Measurements from ENCODE around the gene TMEM89. TPM values are rescaled to one million over a fixed set of nuclear protein-coding genes. Genes with fewer than 3 reads are reported as not detected.

The TMEM89 gene
- total RNA-seq, 4 donors from 2014 or later = not detected

DNA sequence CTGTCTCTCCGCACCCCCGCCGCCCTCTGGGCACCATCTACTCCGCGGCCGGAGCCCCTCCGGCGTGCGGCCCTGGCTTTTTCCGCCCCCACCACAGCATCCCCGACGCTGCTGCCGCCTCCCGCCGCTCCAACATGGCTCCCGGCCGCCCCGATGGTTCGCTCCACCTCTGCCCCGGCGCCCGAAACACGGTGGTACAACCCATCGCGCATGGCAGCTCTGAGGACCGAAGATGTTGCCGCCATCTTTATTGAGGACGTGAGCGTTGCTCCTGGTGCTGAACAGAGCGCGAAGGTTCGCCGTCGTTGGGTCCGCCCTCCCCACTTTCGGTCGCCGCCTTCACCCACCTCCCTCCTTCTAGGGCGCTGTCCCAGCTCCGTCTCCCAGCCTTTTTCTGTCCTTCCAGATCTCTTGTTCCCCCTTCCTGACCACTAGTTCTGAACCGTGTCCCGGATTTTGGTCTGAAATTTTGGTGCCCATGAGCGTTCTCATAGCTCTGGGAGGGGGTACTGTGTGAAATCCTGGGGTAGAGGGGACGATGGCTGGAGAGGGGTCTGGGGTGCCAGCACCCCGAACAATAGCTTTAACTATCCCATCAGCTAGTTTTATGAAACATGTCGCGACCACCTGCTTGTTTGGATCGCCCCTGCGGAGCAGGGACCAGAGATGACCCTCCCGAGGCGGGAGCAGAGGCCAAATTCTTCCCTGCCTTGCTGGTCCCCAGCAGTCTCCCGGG lies 41.4 kb upstream of the TMEM89 start, which contains the start of gene CELSR3:
Gene CELSR3, minus strand, starts transcription at position 134 of the 736 bp plus-strand sequence. CDS start 252 bp downstream, outside the sequence.
- Histone ChIP-seq H3K27me3 (peaks cover 8 to 60% (median 15%) of the 10 kb centered on the region in 4 donors), H3K9me3 (no peaks in the 10 kb centered on the region), H3K36me3 (peaks cover 0 to 5% (median 1%) of the 10 kb centered on the region in 4 donors), H3K27ac (replicated peaks in 1 of 4) (peak within 1 kb of the TSS; percentile 76 to 89 (median 84)), H3K4me1 (peaks cover 16 to 34% (median 34%) of the 10 kb centered on the region in 4 donors), H3K4me3 (peak within 1 kb of the TSS; percentile 51 to 62 (median 55))
- intact Hi-C loops (cut with DNase I) = no loop called here
- TF ChIP-seq POLR2AphosphoS5 (IDR thresholded peaks at IDR 0.05) (peak; percentile 50 to 55), EP300 (IDR thresholded peaks at IDR 0.05) (no peak), POLR2A (IDR thresholded peaks at IDR 0.05; ENCODE audit: low read depth) (peak; percentile 8)
- TF ChIP-seq, protein P1, sequence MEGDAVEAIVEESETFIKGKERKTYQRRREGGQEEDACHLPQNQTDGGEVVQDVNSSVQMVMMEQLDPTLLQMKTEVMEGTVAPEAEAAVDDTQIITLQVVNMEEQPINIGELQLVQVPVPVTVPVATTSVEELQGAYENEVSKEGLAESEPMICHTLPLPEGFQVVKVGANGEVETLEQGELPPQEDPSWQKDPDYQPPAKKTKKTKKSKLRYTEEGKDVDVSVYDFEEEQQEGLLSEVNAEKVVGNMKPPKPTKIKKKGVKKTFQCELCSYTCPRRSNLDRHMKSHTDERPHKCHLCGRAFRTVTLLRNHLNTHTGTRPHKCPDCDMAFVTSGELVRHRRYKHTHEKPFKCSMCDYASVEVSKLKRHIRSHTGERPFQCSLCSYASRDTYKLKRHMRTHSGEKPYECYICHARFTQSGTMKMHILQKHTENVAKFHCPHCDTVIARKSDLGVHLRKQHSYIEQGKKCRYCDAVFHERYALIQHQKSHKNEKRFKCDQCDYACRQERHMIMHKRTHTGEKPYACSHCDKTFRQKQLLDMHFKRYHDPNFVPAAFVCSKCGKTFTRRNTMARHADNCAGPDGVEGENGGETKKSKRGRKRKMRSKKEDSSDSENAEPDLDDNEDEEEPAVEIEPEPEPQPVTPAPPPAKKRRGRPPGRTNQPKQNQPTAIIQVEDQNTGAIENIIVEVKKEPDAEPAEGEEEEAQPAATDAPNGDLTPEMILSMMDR (IDR thresholded peaks at IDR 0.05) = no peak
- no peak for DNase-seq (ENCODE audit: extremely low spot score)
- under 1% methylated on average over 27 of the region's 52 CpGs for WGBS

DNA sequence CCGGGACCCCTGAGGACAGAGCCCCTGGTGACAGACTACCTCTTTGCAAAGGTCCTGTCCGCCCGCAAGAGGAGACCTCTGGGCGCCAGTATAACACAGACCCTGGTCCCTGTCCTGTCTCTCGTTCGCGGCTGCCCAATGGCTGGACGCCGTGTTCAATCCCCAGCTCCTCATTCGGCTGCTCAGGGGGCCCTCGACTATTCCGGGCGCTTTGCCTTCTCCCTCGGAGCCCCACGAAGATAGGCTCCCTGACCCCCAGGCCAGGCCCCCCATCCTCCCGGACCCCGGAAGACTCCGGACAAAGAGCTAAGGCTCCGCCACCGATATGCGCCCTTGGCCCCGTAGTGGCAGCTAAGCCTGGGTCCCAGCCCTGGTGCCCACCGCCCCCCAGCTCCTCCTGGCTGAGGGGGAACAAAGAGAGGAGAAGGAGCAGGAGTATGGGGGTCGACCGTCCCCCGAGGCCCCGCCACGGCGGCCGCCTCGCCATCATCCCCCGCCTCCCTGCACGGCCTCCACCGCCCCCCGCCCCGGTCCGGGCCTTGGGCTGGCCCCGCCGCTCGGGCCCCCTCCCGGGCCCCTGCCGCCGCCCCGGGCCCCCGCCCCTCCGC lies 40.7 kb upstream of the TMEM89 start:
- peak overlapping the region; percentile 51 to 62 (median 55) for H3K4me3 ChIP-seq
- WGBS = 3% methylated on average over 13 of the region's 46 CpGs
- H3K27me3 ChIP-seq = peaks cover 8 to 63% (median 15%) of the 10 kb centered on the region in 4 donors
- peaks cover 16 to 34% (median 34%) of the 10 kb centered on the region in 4 donors for H3K4me1 ChIP-seq
- peaks cover 0 to 5% (median 1%) of the 10 kb centered on the region in 4 donors for H3K36me3 ChIP-seq
- intact Hi-C loops (cut with DNase I) = no loop called here
- no peaks in the 10 kb centered on the region for H3K9me3 ChIP-seq
- TF ChIP-seq EP300 (IDR thresholded peaks at IDR 0.05) = no peak
- TF ChIP-seq, protein P1 (IDR thresholded peaks at IDR 0.05) = no peak
- no peak for TF ChIP-seq POLR2A (IDR thresholded peaks at IDR 0.05; ENCODE audit: low read depth)
- no peak for TF ChIP-seq POLR2AphosphoS5 (IDR thresholded peaks at IDR 0.05)
- H3K27ac ChIP-seq (replicated peaks in 1 of 4) = peak overlapping the region in 2 of 4 donors; percentile 83 to 85
- no peak for DNase-seq (ENCODE audit: extremely low spot score)

DNA sequence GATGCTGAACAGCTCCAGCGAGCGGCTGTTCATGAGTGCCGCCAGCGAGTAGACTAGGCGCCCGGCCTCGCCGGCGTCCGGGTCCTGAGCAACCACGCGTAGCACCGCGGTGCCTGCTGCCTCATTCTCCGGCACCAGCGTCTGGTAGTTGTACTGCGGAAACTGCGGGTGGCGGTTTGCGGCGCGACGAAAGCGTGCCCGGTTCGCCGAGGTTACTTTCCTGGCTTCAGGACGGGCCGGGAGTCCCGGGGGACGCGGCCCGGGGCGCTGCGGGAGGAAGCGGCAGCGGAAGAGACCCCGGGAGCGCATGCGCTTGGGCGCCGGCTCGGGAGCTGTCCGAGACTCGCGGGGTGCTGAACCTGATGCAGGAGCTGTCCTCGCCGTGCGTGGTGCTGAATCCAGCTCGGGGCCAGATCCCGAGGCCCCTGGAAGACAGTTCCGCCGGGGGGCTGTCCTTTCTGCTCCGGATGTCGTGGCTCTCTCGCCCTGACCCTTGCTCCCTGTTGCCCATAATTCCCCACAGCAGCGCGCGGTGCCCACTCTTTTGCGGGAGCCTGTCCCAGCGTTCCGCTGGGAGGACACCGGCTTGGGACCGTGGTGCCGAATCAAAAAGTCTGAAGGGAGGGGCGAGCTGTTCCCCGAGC lies 40.1 kb upstream of the TMEM89 start:
- Histone ChIP-seq H3K4me1 (peaks cover 17 to 40% (median 38%) of the 10 kb centered on the region in 4 donors), H3K4me3 (peak overlapping the region; percentile 40 to 50 (median 47)), H3K36me3 (peaks cover 0 to 5% (median 1%) of the 10 kb centered on the region in 4 donors), H3K9me3 (no peaks in the 10 kb centered on the region), H3K27ac (replicated peaks in 1 of 4) (no peak overlapping the region), H3K27me3 (peaks cover 8 to 67% (median 15%) of the 10 kb centered on the region in 4 donors)
- 4% methylated on average over 20 of the region's 67 CpGs for WGBS
- DNase-seq (ENCODE audit: extremely low spot score) = no peak
- intact Hi-C loops (cut with DNase I) = no loop called here
- peak; percentile 41 to 78 for TF ChIP-seq POLR2AphosphoS5 (IDR thresholded peaks at IDR 0.05)
- TF ChIP-seq POLR2A (IDR thresholded peaks at IDR 0.05; ENCODE audit: low read depth) = no peak
- no peak for TF ChIP-seq EP300 (IDR thresholded peaks at IDR 0.05)
- TF ChIP-seq, protein P1 (IDR thresholded peaks at IDR 0.05) = no peak

DNA sequence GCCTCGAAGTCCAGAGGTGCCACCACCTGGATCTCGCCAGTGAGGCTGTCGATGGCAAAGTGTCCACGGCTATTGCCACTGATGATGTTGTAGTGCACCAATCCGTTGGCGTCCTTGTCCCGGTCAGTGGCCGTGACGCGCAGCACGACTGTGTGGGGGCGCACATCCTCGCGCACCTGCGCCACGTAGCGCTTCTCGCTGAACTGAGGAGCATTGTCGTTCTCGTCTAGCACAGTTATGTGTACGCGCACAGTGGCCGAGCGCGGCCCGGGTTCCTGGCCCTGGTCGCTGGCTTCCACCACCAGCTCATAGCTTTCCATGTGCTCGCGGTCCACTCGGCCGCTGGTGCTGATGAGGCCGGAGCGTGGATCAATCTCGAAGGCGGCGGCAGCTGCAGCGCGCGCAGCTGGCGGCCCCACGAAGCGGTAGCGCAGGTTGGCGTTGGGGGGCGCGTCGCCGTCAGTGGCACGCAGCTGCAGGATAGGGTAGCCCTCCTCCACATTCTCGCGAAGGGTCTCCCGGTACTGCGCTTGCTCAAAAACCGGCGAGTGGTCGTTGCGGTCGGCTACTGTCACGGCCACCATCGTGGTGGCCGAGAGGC lies 39.3 kb upstream of the TMEM89 start:
- peak overlapping the region; percentile 40 to 50 (median 47) for H3K4me3 ChIP-seq
- peaks cover 8 to 67% (median 15%) of the 10 kb centered on the region in 4 donors for H3K27me3 ChIP-seq
- TF ChIP-seq, protein P1 (IDR thresholded peaks at IDR 0.05) = no peak
- TF ChIP-seq POLR2A (IDR thresholded peaks at IDR 0.05; ENCODE audit: low read depth) = no peak
- TF ChIP-seq EP300 (IDR thresholded peaks at IDR 0.05) = no peak
- TF ChIP-seq POLR2AphosphoS5 (IDR thresholded peaks at IDR 0.05) = no peak
- H3K9me3 ChIP-seq = no peaks in the 10 kb centered on the region
- H3K4me1 ChIP-seq = peaks cover 20 to 47% (median 45%) of the 10 kb centered on the region in 4 donors
- 70% methylated on average over 33 of the region's 61 CpGs for WGBS
- H3K27ac ChIP-seq (replicated peaks in 1 of 4) = no peak overlapping the region
- peaks cover 0 to 5% (median 1%) of the 10 kb centered on the region in 4 donors for H3K36me3 ChIP-seq
- no peak for DNase-seq (ENCODE audit: extremely low spot score)
- intact Hi-C loops (cut with DNase I) = no loop called here

Data from esophagus muscularis mucosa (tissue), 4 donors.